NB4 (cell line): ENCODE measurements around the gene RAB11FIP3.

Experiments used
- DNase-seq: peaks from one replicate; pipeline ENCODE4 v3.0.0; 2010; ENCODE audit warnings: low read depth
- H3K4me3 ChIP-seq: one replicate; pipeline ENCODE4 v1.5.1; 2011; ENCODE audit warnings: mild to moderate bottlenecking, low read depth, low read length, moderate library complexity
- CTCF ChIP-seq: IDR thresholded peaks from one replicate; pipeline ENCODE4 v1.5.1; 2012; ENCODE audit warnings: low read depth, low read length
- MAX ChIP-seq: IDR thresholded peaks from 2 replicates; pipeline ENCODE4 v1.6.1; 2011; ENCODE audit warnings: low read depth, low read length
- MYC ChIP-seq: IDR thresholded peaks from 2 replicates; pipeline ENCODE4 v1.6.1; 2011; ENCODE audit warnings: low read depth, low read length
- POLR2A ChIP-seq: IDR thresholded peaks from 2 replicates; pipeline ENCODE4 v1.6.1; 2011; ENCODE audit warnings: mild to moderate bottlenecking; ENCODE audit not compliant: insufficient read length; ENCODE audit errors: extremely low read depth

RAB11FIP3 gene

GRCh38 chr16:539901-540530, 114.6 kb downstream of the RAB11FIP3 start:
- DNase-seq, result no peak
- TF ChIP-seq POLR2A (no peak), MAX (no peak), MYC (no peak), CTCF (no peak)
- H3K4me3 ChIP-seq, result no peak overlapping the region

GRCh38 chr16:540645-541340, 115.3 kb downstream of the RAB11FIP3 start:
- TF ChIP-seq CTCF (no peak), MAX (no peak), POLR2A (no peak), MYC (no peak)
- no peak for DNase-seq
- no peak overlapping the region for H3K4me3 ChIP-seq

- TF ChIP-seq POLR2A (no peak), CTCF (no peak), MYC (no peak), MAX (no peak)
- H3K4me3 ChIP-seq, result no peak overlapping the region
- DNase-seq, result no peak
These were observed 118.1 kb downstream of the RAB11FIP3 start for GRCh38 chr16:543301-544164.

GRCh38 chr16:544517-544916, 119.1 kb downstream of the RAB11FIP3 start:
- peak; percentile 16 for DNase-seq
- TF ChIP-seq POLR2A (no peak), MAX (no peak), MYC (no peak), CTCF (no peak)
- H3K4me3 ChIP-seq, result no peak overlapping the region

GRCh38 chr16:546909-547770, 121.7 kb downstream of the RAB11FIP3 start:
- no peak overlapping the region for H3K4me3 ChIP-seq
- TF ChIP-seq POLR2A, result no peak
- peak; percentile 64 for TF ChIP-seq CTCF
- peak; percentile 11; the same call in 1 of the 2 replicates for TF ChIP-seq MAX
- TF ChIP-seq MYC, result no peak; the same call in 1 of the 2 replicates
- DNase-seq, result peak; percentile 95
